HTR-8/SVneo (cell line): ENCODE data around the gene LONRF3.
A peak's percentile ranks its signal among the peaks of the same experiment; 100 is the strongest.
"Not testable (repeated sequence)": the region's sequence is repeated elsewhere in the genome, so short reads cannot be mapped to it uniquely, and the experiment has no call there.

Experiments
- DNase-seq: peaks from one replicate; pipeline ENCODE4 v3.0.0; 2011; ENCODE audit warnings: low spot score, mixed read lengths; ENCODE audit not compliant: insufficient read length
- FAIRE-seq: peaks from 2 replicates; lab custom pipeline; 2011; peaks lifted over from hg19 to GRCh38; lab: Jason Lieb, UNC

LONRF3 gene

GRCh38 chrX:118980761-118981160 is 6.3 kb downstream of the LONRF3 start:
- no peak for FAIRE-seq

DNA sequence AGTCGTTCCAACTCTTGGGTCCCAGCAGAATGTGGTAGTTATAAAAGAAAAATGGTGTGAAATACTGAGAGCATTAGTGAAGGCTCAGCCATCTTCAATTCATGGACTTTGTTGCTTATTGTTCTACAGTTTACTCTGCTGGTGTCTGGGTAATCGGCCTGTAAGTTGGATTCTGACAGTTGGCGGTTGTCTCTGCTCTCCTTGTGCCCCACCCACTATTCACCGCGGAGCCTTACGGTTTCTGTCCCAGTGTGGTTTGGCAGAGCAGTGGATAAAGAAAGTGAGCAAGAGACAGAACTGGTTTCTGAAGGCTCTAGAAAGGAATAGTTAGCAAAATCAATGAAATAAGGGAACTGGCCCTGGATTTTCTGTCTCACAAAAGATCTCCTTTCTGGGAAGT is 9.1 kb downstream of the LONRF3 start:
- DNase-seq, result no peak
- FAIRE-seq, result no peak

More at GRCh38 chrX:118980761-118981160, 6.3 kb downstream of the LONRF3 start:
- no peak for DNase-seq

GRCh38 chrX:118988911-118989310 is 14.5 kb downstream of the LONRF3 start:
- DNase-seq, result no peak
- no peak for FAIRE-seq

- DNase-seq, result no peak
- no peak for FAIRE-seq
These were observed 15.5 kb downstream of the LONRF3 start for GRCh38 chrX:118989886-118990285.

GRCh38 chrX:118990512-118991227 is 16.3 kb downstream of the LONRF3 start:
- no peak for DNase-seq
- peak; percentile 81 for FAIRE-seq

GRCh38 chrX:118992441-118993121 is 18.2 kb downstream of the LONRF3 start:
- FAIRE-seq, DNase-seq: not testable (repeated sequence)

GRCh38 chrX:119003462-119003861 is 29.0 kb downstream of the LONRF3 start:
- DNase-seq (no peak), FAIRE-seq (no peak)

GRCh38 chrX:119004920-119005524 is 30.6 kb downstream of the LONRF3 start:
- peak; percentile 54 for DNase-seq
- peak; percentile 89 for FAIRE-seq

- FAIRE-seq, result no peak
- DNase-seq, result no peak
These were observed 32.9 kb downstream of the LONRF3 start for GRCh38 chrX:119007189-119007770.

GRCh38 chrX:119008110-119008744 is 33.8 kb downstream of the LONRF3 start:
- DNase-seq, result peak; percentile 36
- no peak for FAIRE-seq

DNA sequence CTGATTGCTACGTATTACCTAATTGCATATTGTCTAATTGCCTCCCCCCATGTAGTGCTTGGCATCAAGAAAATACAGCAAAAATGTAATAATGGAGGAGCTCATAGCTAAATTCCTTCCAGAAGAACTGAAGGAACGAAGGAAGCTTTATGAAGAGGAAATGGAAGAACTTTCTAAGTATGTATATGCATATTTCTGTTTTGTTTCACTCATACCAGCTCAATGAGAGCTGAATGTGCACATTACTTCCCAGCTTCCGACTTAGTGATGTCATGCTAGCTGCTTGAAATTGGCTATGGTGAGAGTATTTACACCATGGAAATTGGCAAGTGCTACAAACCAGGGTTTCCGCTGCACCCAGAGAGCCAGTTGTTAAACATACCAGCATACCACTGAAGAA is 34.7 kb downstream of the LONRF3 start:
- FAIRE-seq (no peak), DNase-seq (no peak)

DNA sequence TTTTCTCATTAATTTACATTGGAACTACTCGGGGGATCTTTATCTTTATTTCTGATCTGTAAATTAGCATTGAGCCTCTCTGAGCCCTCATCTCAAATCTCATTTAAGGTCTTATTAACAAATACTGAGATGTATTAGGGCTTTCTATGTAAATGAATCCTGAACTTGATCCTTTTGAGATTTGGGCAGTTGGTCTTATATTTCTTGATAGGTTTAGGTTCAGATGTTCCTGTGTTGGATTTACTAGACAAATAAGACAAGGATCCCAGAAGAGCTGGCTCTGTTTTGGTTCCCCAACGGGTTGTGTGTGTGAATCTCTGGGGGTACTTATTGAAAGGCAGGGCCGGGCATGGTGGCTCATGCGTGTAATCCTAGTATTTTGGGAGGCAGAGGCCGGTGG is 36.1 kb downstream of the LONRF3 start:
- DNase-seq (no peak), FAIRE-seq (no peak)

GRCh38 chrX:119013164-119013563 is 38.7 kb downstream of the LONRF3 start:
- FAIRE-seq (peak; percentile 46), DNase-seq (no peak)

DNA sequence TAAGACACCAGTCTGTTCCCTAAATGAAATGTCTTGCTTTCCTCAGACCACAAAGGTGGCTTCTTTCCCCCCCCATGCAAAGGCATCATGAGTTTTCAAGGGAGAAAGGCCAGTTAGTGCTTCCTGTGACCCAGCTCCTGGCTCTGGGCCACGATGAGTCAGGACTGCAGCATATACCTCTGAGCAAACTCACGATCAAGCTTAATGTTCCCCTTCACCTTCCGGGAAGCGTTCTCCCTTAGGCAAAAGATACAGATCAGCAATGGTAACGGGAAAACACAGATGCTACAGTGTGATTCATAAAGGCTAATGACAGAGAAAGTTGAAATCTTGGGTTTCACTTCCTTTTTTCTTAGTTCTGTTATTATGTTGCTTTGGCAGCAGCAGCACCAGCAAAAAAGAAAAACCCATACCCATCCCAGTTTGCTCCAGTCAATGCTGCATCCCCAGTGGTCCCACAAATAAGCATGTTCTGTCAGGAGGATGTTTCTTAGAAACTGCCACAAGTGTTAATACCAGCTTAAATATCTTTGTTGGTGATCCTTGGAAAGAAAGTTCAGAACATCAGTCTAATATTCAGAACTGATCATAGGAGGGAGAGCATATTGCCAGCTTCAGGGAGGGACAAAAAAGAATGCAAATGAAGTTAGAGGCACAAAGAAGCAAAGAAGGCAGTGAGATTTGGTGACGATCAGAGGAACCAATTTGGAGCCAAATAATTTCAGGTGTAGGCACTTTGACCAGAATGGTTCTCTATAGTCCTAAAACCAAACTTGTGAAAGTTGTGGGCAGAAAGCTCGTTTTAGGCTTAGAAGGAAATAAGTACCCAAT is 41.2 kb downstream of the LONRF3 start:
- DNase-seq (peak; percentile 63), FAIRE-seq (peak; percentile 57)

- FAIRE-seq (no peak), DNase-seq (no peak)
These were observed 42.7 kb downstream of the LONRF3 start for GRCh38 chrX:119017077-119017476.

DNA sequence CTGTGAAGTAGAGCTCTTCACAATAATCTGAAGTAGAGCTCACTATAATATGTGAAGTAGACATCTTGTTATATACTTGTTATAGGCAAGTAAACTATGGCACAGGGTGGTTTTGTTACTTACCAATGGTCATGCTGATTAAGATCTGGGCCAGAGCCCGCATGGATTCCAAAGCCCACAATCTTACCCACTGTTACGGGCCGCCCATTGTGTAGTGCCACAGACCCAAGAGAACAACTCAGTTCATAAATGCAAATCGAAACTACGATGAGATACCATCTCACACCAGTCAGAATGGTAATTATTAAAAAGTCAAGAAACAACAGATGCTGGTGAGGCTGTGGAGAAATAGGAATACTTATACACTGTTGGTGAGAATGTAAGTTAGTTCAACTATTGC is 51.5 kb downstream of the LONRF3 start:
- FAIRE-seq (no peak), DNase-seq (no peak)

DNA sequence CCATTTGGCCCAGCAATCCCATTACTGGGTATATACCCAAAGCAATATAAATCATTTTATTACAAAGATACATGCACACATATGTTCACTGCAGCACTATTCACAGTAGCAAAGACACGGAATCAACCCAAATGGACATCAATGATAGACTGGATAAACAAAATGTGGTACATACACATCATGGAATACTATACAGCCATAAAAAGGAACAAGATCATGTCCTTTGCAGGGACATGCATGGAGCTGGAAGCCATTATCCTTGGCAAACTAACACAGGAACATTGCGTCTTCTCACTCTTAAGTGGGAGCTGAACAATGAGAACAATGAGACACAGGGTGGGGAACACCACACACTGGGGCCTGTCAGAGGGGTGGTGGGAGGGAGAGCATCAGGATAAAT is 51.9 kb downstream of the LONRF3 start:
- not testable (repeated sequence) for FAIRE-seq, DNase-seq

DNA sequence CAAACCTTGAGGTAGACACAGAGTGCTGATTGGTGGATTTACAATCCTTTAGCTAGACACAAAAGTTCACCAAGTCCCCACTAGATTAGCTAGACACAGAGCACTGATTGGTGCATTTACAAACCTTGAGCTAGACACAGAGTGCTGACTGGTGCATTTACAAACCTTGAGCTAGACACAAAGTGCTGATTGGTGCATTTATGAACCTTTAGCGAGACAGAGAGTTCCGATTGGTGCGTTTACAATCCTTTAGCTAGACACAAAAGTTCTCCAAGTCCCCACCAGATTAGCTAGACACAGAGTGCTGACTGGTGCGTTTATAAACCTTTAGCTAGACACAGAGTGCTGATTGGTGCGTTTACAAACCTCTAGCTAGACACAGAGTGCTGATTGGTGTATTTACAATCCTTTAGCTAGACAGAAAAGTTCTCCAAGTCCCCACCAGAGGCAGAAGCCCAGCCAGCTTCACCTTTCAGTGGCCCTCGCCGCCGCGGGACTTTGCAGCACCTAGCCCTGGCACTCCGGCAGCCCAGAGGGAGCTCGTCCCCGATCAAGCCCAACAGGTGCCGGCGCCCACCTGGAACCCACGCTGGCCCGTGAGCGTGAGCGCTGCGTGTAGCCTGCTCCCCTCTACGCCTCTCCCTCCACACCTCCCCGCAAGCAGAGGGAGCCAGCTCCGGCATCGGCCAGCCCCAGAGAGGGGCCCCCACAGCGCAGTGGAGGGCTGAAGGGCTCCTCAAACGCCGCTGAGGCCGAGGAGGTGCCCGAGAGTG is 53.7 kb downstream of the LONRF3 start:
- DNase-seq, FAIRE-seq: not testable (repeated sequence)
